Forelimb muscle (tissue), 1 donor: ENCODE data around the gene HMGCS2. TPM values are rescaled to one million over a fixed set of nuclear protein-coding genes. Genes with fewer than 3 reads are reported as not detected.
A peak's percentile ranks its signal among the peaks of the same experiment; 100 is the strongest.
"Not testable (repeated sequence)": the region's sequence is repeated elsewhere in the genome, so short reads cannot be mapped to it uniquely, and the experiment has no call there.

Source experiments
- DNase-seq: peaks from one replicate; pipeline ENCODE4 v3.0.0-alpha.2; 2013; ENCODE audit warnings: low read depth
- polyA plus RNA-seq: library from polyadenylated mRNA; unstranded; fragments of 120-200 nt; gene quantifications from one replicate; pipeline ENCODE4 v1.2.1, GENCODE V29; 2013; ENCODE audit not compliant: insufficient read length

The HMGCS2 gene
- polyA plus RNA-seq, 1 donor, result not detected

DNA sequence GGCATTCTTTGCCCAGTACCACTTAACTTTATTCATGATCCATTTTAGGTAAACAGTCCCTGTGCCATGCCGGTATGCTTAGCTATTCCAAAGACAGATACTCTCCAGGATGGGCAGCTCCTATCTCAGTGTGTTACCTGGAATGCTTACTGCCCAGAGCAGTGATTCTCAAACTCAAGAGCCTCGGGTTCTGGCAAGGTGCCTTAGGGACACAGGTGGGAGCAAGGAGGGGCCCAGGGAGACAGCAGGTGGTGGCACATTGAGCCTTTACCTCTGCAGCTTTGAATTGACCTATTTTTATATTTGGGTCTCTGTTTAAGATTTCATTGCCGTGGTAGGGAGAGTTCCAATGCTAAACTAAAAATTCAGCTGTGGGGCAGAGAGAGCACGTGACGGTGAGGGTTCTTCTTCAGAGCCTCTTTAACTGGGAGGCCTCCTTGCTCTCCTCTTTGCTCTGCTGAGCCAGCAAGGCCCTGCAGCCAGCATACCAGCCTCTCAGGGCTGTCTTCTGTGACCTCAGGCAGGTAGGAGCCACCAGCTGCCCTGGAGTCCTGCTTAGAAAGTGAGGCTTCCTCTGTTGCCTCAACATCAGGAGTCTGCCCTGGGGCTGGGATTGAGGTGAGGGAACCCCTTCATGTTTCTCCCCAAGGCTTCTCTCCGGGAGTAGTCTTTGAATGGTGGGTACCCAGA, 36.8 kb downstream of the HMGCS2 start:
- DNase-seq, result no peak

DNA sequence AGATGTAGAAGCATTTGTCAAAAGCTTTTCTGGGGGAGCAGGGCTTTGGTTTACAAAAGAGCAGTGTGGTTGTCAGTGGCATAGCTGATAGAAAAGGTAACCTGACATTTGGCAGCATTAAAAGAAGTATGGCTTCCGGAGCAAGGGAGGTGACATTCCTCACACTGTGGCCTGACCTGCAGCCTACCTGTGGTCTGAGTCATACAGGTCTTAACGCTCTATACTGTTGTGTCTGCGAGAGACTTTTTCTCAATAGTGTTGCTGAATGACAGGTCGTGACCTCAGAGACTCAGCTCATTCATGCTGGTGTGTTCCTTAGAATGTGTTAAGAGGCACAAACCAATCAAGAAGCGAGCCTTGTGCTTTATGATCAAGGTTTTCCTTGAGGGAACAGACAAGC, 37.6 kb downstream of the HMGCS2 start:
- DNase-seq, result no peak

DNA sequence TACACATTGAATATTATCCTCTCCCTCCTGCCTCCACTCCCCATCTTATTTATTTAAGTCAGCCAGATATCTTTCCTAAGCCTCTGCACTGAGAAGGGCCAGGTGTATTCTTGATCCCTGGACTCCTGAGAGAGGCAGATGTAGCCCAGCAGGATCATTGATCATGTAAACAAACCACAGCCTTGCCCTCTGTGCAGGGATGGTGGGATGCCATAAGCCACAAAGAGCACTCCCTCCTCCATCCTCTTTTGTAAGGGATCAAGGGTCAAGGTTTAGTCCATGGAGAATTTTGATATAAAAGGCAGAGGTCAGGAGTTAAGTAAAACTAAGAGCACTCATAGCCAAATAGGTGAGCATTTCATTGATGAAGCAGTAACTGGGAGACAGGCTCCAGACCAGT, 39.7 kb downstream of the HMGCS2 start:
- DNase-seq, result no peak

DNA sequence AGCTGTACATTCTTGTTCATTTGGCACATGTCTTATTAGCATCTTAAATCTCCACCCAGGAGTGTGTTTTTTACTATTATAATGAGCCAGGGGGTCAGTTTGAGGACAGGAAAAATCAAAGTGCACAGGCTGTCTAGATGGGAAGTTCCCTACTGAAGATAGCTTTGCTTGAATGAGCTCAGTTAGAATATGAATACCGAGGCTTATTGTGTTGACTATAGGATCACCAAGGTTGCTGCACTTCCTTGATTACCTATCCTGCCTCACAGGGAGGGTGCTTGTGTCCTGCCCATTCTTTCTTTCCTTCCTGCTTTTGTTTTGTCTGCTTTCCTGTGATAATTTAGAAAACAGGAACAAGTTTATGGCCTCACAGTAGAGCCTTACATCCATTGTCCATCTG, 40.7 kb downstream of the HMGCS2 start:
- DNase-seq, result no peak

DNA sequence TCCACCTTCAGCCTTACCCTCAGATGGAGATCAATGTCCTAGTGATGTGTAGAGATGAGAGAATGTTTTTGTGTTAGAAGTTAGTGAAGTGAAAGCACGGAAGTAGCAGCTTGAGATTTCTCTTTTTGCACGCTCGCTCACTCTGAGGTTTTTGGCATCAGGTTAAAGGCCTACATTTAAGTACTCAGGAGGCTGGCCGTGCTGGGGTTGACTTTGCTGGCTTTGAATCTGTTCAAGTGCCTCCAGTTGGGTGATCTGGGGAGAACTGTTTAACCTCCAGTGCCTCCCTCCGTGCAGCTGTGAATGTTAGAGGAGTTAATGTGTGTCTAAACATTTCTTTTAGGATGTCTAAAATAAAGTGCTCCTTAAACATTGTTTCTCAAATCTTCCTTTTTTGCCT, 43.1 kb downstream of the HMGCS2 start:
- DNase-seq, result no peak

DNA sequence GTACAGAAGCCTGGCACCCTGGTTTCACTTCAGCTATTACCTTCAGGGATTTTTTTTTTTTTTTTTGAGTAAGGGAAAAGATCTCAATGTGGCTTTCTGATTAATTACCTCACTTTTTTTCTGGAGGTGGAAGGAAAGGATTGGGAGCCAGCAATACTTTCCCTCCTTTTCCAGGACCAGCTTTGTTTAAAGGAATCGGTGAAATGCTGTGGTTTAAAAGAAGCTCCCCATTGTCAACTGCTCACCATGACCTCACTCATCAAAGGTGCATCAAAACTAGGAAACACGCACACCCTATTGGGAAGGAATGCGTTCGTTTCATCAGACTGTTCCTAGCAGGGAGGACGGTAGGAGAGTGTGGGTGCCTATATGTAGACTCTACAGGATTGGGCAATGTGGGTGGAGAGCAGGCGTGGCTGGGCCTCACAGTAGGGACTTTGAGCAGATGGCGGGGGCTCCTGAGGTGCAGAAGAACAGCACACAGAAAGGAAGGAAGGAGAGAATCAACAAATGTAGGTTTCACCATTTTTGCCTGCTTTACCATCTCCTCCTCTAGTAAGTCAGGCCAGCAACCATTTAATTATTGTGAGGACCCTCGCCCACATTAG, 44.0 kb downstream of the HMGCS2 start:
- no peak for DNase-seq

DNA sequence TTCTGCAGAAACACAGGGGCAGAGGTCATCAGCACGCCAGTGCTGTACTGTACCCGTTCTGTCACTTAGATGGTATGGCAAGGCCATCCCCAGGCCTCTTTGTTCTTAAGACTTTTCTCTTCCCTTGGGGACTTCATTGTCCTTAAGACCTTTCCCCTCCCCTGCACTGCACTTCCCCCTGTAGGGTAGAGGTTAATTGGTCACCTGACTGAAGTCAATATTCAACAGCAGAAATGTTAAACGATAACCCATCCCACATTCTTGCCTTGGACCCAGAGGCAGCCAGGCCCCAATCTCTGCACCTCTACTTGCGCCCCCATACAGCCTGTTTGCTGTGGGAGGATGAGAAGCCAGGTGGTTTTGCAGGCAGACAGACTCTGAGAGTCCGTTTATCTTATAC, 46.8 kb downstream of the HMGCS2 start:
- DNase-seq, result no peak

DNA sequence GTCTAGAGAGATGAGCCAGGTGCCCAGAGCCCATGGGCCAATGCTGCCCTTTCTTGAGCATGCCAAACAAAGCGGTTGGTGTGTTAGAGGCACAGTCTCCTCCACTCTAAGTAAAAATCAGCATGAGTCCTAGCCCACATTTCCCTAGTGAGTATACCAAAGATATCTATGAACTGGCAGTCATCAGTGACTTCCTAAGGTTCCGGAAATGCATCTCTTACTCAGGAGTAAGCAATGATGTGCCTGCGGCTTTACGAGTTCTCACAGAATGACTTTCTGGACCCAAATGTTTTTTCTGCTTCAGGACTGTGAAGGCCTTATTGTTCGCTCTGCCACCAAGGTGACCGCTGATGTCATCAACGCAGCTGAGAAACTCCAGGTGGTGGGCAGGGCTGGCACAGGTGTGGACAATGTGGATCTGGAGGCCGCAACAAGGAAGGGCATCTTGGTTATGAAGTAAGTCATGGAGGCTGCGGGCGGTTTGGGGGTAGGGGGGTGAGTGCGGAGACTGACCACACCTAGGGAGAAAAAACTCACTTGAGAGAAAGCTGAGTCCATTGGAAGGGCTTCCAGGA, 47.8 kb downstream of the HMGCS2 start:
- no peak for DNase-seq

DNA sequence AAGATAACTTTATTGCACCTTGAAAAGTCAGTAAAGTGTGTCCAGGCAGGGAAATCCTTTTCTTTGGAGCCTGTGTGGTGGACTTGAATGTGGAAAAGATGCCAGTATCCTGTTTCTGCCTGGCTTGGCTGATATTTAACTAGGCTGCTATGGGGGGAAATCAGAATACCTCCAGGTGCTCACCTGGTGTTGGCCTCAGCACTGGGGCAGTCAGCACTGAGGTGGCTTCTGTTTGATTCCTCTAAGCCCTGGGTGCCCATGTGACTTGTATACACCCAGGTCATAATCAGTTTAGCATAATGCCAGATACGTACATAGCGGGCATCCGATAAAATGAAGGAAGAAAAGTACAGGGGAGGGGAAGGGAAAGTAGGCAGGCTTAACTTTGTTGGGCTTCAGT, 49.7 kb downstream of the HMGCS2 start:
- no peak for DNase-seq

DNA sequence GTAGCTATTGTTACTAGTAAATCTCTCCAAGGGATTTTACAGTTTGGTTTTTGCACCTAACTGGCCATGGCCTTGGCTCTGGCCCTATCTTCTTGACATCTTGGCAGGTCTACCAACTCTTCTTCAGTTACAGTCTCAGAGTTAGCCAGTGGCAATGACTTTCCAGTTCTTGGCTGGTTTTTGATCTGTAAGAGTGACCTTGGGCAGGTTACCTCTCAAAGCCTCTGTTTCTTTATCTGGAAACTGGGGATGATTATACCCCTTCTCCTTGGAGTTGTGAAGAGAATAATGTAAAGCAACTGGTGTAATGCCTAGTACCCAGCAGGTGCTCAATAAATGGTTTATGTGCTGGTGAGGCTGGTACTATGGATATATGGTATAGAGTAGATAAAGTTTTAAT, 50.3 kb downstream of the HMGCS2 start:
- DNase-seq, result no peak

DNA sequence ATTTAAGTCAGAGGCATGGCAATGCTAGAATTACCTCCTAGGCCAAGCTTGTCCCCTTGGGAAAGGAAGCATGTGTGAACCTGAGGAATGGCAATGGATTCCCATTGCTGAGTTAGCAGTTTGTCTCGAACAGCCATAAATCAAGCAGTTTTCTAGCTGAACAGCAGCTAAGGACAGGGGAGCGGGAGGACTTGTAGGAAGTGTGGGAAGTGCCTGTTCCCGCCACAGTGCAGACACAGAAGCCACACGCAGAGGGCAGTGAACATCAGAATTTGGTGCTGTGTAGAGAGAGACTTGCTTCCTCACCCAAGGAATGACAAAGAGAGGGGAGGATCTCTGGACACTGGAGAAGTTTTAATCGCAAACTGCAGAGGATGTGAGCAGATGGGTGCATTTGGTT, 53.2 kb downstream of the HMGCS2 start:
- DNase-seq, result no peak

DNA sequence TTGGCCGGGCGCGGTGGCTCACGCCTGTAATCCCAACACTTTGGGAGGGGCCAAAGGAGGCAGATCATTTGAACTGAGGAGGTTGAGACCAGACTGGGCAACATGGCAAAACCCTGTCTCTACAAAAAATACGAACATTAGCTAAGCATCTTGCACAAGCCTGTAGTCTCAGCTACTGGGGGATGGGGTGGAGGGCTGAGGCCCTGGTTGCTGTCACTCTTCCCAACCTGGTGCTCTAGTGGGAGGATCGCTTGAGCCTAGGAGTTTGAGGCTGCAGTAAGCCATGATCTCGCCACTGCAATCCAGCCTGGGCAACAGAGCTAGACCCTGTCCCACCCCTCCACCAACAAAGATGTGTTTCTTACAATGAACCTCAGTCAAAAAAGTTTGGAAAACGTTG, 54.1 kb downstream of the HMGCS2 start:
- DNase-seq, result no peak

DNA sequence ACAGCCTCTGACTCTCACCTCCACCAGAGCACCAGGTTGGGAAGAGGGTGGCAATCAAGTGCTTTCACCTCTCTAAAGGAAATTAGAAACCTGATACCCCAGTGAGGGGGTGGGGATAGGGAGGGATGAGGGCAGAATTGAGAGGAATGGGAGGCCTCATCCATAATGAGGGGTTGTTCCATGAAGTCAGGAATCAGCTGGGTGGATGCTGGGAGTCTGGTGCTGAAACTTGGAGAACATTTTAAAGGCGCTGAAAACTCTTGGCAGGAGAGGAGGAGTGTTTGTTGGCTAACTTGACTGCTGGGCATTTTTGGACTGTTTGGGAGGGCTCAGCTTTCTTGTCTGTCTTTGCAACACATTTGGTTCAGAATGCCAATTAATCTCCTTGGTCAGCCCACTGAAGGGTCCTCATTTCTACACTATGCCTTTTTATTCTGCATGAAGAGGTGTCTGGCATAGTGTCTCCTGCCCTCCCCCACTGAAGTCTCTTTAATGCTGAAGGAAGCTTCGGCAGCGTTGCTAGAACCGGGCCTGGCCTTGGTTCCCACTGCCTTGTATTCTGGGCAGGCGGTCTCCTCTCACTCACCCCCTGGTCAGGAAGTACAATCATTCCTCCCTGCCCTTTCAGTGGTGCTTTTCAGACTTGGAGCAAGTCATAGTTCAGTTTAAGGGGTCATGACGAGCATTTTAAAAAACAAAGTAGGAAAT, 54.8 kb downstream of the HMGCS2 start:
- DNase-seq, result no peak

DNA sequence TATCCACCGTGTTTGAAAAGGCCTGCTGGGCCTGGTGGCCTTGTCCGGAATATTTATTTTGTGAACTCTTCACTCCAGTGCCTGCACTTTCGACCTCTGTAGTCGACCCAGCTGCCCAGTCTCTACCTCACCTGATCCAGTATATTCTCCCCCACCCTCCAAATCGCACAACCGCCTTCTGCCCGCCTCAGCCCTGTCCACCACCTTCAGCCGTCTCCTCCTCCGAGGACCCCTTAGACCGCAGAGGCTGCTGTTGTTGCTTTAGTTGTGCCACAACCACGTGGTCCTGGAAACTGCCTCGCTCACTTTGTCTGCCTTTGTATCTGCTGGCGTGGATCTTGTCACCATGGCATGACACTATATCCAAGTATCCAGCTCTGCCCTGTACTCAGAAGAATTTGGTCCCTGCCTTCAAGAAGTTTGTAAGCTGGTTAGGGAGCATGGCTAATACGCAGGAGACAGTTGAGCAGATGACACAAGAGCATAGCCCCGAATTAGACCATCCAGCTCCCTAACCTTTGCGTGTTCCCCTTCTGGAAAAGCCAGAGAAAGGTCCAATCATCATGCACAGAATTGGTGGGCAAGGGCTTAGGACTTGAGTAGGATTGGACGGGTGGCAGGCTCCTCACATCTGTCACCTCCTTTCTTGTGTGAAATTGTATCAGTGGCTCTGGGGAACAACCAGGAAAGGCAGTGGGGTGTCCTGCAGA, 55.5 kb downstream of the HMGCS2 start:
- no peak for DNase-seq

DNA sequence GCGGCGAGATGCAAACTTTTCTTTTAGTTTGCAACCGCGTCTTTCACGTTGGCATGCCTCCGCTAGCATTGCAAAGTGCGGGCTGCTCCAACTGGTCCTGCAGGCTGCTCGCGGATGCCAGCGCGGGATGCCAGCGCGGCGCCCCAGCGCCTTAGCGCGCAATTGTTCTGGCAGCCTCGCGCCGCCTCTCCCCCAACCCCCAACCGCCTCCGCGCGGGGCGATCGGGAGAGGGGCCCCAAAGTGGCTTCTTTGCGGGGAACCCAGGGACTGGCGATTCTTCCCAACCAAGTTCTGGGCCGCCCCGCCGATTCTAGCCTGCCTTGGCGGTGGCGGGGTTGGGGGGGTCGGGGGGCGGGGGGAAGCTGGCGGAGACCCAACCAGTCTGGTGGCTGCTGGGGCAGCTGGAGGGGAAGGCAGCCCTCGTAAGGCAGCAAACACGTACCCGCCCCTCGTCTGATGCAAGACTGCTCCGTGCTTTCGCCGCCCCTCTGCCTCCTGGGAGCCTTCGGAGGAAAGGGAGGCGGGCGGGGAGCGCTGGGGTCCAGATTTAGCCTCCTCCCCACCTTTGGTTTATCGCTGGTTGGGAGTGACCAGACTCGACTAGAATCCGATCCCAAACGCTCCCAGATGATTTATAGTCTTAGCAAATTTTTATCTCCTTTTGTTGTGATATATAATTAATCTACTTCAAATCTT, 56.2 kb downstream of the HMGCS2 start:
- peak; percentile 69 for DNase-seq

DNA sequence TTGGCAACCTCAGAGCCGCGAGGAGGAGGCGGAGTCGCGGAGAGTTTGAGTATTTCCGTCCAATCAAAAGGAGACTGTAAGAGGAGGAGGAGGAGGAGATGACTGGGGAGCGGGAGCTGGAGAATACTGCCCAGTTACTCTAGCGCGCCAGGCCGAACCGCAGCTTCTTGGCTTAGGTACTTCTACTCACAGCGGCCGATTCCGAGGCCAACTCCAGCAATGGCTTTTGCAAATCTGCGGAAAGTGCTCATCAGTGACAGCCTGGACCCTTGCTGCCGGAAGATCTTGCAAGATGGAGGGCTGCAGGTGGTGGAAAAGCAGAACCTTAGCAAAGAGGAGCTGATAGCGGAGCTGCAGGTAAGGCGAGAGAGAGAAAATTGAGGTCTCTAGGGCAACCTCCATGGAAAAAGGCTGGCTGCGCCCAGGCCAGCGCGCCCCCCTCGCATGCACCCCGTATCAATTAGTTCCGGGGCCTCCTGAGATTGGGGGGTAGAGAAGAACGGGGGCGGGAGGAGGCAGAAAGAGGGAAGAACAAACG, 56.8 kb downstream of the HMGCS2 start, which contains the start of gene PHGDH:
Gene PHGDH, plus strand, starts transcription at position 131 of the 538 bp plus-strand sequence. Its CDS starts 89 bp downstream, at position 220.
- DNase-seq, result peak; percentile 57

DNA sequence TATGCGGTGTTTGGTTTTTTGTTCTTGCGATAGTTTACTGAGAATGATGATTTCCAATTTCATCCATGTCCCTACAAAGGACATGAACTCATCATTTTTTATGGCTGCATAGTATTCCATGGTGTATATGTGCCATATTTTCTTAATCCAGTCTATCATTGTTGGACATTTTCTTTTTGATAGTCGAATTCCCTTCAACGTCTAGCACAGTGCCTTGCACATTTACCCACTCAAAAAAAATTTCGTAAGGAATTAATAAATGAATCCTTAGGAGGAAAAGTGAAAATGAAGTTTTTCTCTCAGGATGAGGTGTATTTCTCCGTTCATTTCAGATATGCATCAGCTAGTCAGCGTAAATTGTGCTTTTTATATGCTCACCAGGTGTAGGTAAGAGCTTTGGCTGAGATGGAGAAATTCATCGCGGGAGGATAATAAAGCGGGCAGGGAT, 57.3 kb downstream of the HMGCS2 start:
- DNase-seq, result not testable (repeated sequence)

DNA sequence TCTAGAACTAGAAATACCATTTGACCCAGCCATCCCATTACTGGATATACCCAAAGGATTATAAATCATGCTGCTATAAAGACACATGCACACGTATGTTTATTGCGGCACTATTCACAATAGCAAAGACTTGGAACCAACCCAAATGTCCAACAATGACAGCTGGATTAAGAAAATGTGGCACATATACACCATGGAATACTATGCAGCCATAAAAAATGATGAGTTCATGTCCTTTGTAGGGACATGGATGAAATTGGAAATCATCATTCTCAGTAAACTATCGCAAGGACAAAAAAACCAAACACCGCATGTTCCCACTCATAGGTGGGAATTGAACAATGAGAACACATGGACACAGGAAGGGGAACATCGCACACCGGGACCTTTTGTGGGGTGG, 62.1 kb downstream of the HMGCS2 start:
- not testable (repeated sequence) for DNase-seq

DNA sequence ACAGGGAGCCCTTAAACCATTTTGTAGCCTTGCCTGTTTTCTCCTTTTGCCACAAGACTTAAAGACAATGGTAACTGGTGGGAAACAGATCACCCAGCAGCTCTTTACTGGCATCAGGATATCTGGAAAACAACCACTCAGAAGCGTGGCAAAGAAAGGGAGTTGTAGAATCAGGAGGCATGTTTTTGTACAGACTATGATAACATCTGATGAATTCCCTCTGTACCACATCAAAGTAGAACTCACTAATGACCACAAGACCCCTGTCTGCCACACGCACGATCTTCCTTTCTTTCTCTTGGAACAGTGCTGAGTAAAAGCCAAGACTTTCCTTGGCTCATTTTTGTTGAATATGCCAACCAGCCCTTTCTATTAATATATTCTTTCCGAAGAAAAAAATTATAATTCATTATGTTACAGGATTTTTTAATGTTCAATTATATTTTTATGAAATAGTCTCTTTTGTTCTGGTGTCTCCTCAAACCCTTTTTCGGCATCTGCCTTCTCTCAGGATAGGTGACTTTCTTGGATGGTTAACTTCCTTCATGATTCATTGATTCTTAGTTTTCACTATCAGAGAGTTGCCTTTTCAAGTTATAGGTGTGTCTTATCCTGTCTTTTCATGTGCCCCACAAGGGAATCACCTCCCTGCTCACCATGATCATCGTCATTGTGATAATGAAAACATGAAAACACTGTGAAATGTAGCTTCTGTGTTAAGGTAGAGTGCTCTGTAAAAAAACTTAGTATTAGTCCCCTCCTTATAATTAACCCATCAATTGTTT, 64.8 kb downstream of the HMGCS2 start:
- no peak for DNase-seq

DNA sequence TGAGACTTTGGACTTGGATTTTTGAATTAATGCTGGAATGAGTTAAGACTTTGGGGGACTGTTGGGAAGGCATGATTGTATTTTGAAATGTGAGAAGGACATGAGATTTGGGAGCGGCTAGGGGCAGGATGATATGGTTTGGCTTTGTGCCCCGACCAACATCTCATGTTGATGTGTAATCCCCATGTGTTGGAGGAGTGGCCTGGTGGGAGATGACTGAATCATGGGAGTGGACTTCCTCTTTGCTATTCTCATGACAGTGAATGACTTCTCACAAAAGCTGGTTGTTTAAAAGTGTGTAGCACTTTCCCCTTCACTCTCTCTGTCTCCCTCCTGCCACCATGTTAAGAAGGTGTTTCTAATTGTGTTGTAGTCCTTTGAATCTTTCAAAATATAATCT, 66.3 kb downstream of the HMGCS2 start:
- no peak for DNase-seq
